HG03064 (cell line): ENCODE measurements around the gene RFC5.
"Not testable (repeated sequence)": the region's sequence is repeated elsewhere in the genome, so short reads cannot be mapped to it uniquely, and the experiment has no call there.

Experiments
- ATAC-seq: cut with Tn5 transposase; IDR thresholded peaks from one replicate; pipeline ENCODE4 v1.9.1; 2021; ENCODE audit warnings: low read depth; ENCODE audit not compliant: unreplicated experiment

Gene RFC5

DNA sequence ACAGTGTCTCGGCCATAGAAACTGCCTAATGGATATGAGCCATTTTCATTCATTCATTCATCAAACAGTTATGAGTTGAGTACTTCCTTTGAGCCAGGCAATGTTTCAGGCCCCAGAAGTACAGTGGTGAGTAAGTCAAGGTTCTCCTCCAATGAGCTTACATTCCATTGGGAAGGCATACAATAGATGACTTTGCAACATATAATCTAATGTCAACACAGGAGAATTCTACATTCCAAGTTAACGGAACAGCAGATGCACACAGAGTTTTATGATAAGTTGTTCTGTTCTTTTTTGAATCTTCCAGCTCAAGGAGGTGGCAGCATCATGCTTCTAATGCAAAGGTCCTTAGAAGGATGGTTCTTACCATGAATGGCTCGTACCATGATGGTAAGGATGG, 3.2 kb upstream of the RFC5 start:
- no peak for ATAC-seq

DNA sequence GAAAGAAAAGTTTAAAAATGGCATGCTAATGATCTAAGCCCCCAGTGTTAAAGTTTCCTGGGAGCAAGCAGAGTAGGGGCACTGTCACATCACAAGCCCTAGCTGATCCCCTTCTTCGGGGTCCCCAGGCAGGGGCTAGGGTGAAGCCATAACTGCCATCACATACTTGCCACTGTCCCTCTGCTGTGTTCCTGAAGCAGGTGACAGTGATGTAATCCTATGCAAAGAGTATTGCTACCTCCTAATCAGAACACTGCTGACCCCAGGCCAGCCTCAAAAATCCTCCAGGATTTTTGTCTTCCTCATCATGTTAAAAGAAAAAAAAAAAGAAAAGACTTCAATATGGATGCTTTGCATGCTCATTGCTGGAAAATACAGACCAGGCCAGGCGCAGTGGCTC, 1.2 kb upstream of the RFC5 start:
- ATAC-seq = no peak

DNA sequence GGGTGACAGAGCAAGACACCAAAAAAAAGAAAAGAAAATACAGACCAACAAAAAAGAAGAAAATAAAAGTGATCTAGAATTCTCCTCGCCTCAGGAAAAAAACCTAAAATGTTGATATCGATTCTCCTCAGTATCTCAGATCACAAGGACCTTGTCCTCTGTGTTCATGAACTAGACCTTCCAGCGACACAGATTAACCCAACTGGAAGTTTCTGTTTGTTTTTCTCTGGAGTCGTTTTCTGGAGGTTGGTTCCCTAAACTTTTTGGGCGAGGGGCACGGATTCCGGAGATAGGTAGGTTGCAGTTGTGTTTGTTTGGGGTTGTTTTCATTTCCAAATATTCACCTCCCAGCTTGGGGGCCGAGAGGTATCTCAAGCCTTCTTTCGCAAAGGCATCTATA, 559 bp upstream of the RFC5 start:
- ATAC-seq = no peak

DNA sequence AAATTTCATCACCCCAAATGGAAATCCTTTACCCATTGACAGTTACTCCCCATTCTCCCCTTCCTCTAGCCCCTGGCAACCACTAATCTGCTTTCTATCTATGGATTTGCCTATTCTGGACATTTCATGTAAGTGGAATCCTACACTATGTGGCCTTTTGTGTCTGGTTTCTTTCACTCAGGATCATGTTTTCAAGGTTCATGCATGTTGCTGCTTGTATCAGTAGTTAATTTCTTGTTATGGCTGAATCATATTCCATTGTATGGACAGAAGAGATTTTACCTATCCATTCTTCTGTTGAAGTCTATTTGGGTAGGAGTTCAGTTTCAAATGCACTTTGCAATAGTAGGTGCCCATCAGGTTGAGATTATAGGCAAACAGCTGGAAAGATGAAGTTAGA, 1.4 kb downstream of the RFC5 start:
- no peak for ATAC-seq

DNA sequence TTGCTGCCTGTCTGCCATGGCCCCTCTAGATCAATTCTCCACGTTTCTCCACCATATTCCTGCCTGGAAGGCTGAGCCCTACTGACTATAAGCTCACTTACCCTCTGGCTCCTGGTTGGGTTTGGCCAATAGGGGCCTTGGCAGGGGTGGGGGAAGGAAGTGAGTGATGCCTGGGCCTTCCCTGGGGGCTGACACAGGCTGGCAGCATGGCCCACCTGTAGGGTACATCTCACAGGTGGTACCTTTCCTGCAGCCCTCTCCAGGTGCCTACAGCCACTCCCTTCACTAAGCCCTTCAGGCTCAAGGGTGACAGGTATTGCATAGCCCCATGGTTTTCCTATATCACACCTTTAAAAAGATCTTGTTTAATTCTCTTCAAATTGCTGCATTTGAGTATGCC, 3.5 kb downstream of the RFC5 start:
- ATAC-seq = no peak

DNA sequence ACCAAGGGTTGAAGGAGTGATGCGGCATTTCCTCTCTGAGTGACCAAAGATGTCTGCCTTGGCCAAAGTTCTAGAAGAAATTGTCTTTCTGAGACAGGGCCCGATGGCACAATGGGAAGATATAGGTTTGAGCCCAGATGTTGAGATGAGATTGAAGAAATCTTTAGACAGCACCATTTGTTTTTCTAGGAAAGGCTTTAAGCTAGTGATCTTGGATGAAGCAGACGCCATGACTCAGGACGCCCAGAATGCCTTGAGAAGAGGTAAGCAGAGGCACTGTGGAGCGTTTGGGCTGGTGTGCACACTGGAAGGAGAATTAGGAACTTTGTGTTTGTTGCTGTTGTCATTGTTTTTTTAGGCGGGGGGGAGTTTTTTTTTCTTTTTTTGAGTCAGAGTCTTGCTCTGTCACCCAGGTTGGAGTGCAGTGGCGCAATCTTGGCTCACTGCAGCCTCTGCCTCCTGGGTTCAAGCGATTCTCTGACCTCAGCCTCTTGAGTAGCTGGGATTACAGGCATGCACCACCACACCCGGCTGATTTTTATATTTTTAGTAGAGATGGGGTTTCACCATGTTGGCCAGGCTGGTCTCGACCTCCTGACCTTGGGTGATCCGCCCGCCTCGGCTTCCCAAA, 5.7 kb downstream of the RFC5 start:
- ATAC-seq = not testable (repeated sequence)

DNA sequence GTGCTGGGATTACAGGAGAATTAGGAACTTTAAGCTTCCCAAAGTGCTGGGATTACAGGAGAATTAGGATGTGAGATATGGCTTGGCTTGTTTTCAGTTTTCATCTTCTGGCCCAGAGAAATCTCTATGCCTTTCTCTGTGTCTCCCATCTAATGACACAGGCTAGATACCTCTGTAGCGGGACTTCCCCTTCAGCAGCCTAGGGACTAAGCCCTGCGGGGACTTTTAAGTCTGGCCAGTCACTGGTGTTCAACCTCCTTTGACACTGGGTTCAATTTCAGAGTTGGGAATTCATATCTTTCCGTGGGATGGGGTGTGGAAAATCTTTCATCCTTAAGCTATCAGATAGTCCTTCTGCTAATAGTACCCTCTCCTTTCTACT, 6.2 kb downstream of the RFC5 start:
- no peak for ATAC-seq

DNA sequence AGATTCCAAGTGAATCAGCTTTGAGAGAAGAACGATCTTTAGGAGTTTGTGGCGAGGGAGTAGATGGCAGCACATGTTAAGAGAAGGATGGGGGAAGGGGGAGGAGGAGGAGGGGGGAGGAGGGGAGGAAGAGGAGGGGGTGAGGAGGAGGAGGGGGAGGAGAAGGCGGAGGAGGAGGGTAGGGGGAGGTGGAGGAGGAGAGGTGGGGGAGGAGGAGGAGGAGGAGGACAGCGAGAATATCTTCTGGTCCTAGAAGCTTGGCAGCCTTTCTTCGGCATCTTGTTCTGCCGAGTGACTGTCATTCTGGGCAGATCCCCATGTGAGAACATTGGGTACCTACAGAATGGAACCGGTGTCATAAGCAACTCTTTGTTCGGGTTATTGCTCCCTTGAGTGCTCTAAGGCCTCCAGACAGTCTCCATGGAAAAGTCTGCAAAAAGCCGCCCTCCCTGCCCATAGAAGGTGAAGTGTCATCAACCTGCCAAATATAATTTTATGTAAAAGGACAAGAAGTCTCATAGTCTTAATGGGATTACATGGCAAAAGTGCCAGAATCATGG, 6.9 kb downstream of the RFC5 start:
- no peak for ATAC-seq

DNA sequence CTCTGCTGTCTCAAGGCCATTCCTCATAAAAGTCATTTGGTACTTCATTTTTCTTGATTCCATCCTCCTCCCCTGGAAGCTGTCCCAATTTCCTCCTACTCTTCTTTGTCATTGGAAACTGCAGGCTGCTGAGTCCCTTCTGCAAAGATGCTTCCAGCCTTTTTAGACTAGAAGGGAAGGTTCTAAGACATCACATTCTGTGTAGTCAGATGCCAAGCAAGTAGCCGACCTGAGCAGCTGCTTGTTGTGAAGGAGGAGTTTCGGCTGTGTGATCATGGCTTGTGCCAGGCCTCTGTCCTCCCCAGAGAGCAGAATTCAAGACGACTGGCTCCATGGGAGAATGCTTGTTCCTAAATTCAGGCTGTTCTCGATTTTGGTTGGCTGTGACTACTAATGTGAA, 8.7 kb downstream of the RFC5 start:
- ATAC-seq = no peak

DNA sequence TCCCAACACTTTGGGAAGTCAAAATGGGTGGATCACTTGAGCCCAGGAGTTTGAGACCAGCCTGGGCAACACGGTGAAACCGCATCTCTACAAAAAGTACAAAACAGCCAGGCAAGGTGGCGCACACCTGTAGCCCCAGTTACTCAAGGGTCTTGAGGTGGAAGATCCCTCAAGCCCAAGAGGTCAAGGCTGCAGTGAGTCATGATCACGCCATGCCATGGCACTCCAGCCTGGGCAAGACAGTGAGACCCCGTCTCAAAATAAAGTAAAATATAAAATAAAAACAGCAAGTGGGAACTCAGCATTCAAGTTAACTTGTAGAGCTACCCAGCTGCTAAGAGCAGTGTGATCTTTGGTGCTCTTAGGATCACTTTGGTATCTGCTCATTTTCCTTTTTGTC, 12.7 kb downstream of the RFC5 start:
- ATAC-seq = no peak

DNA sequence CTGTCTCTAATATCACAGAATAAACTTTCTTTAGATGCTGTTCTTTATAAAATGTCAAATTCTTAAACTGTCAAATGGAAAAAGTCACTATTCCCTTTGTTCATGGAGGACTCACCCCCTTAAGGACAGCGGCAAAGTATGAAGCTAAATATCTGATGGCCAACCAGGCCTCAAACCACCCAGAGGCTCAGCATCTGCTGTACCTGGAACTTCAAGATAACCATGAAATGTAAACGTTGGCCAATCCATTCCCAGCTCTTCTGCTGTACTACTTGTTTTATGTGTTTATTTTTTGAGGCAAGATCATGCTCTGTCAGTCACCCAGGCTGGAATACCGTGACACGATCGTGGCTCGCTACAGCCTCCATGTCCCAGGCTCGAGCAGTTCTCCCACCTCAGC, 15.7 kb downstream of the RFC5 start:
- ATAC-seq = no peak

DNA sequence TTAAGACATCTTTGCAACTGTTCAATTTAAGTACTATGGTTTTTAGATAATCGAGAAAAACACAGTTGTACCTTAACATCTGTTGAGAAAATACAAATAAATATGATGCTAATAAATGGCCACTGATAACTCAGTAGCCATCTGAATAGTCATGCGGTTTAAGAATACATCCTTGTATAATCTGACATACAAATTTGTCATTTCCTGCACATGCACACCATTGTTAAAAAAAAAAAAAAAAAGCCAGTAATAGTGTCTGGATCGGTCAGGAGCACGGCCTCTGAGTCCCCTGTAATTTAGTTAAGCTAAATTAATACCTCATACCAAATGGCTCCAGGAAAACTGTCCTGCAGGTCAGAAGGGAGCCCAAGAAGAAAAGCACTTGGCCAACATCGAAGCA, 16.8 kb downstream of the RFC5 start:
- ATAC-seq = no peak

DNA sequence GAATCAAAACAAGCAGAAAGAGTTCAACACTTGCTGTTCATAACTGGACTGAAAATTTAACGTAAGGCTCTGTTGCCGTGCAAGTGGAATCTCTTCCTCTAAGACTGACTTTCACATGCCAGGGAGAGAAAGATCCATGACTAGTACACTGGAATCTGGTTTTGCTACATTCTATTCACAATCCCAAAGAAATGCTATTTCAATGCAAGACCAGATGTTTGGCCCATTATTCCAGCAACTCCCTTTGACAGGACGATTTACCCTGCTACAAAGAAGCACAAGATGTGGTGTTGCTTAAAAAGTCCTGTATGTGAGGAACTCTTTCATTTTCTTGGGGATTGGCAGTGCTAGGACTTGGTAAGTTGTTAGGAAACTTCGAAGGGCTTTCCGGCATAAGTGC, 17.4 kb downstream of the RFC5 start:
- no peak for ATAC-seq

DNA sequence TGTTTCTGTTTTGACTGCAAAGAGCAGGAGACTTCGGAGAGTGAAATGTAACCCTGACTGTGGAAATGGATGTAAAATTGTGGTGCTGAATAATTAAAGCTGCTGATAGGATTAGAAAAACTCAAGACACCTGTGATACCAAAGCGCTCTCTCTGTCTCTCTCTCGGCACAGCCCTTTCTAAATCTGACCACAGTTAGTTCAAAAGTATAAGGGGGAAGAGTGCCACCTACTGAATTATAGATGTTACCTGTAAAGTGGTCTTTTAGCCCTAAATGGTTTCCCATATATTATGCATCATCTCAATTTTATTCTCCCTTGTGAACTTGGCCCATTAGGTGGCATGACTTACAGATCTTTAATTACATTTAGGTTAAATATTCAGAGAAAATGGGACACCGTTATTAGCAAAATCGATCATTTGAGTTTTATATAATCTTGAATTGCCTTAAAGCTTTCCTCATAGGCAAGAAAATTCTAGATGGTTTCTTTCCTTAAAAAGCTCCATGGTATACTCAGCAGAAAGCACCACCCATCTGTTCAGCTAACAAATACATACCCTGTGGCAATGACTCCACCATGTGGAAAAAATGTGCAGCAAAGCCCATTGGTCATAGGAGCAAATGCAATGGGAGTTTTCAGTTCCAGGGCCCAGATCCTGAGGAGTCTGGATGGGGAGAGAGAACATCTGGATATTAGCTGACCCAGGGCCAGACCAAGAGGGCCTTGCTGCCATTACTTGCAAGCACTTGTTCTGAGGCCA, 18.1 kb downstream of the RFC5 start:
- no peak for ATAC-seq

DNA sequence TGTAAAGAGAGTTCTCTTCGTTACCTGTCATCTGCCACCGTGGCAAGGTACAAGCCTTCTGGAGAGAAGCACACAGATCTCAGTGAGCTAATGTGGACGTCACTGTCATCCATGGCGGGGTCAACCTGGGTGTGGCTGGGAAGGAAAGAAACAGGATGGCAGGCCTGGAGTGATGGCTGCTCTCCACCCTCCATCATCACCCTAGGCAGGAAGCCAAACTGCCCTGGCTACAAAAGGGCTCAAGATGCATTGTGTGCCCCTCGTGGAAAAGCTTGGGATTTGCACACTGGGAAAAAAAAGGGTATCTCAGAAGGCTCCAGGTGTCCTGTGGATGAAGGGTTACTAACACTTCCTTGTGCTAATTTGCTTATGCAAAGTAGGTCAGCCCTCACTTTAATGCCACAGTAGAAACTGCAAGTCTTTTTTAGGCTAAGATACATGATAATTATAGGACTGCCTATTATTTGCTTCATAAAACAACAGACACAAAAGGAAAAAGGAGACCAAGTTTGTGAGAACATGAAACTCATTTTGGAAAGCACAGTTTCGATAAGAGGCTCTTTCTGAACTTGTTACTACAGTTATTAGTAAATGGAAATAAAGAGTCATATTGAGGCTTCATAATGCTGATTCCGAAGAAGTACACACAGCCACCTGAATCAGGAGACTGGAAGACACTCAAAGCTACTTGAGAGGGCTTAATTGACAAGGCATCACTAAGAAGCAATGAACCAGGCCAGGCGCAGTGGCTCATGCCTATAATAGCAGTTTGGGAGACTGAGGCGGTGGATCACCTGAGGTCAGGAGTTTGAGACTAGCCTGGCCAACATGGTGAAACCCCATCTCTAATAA, 18.9 kb downstream of the RFC5 start:
- peak; percentile 77 for ATAC-seq

DNA sequence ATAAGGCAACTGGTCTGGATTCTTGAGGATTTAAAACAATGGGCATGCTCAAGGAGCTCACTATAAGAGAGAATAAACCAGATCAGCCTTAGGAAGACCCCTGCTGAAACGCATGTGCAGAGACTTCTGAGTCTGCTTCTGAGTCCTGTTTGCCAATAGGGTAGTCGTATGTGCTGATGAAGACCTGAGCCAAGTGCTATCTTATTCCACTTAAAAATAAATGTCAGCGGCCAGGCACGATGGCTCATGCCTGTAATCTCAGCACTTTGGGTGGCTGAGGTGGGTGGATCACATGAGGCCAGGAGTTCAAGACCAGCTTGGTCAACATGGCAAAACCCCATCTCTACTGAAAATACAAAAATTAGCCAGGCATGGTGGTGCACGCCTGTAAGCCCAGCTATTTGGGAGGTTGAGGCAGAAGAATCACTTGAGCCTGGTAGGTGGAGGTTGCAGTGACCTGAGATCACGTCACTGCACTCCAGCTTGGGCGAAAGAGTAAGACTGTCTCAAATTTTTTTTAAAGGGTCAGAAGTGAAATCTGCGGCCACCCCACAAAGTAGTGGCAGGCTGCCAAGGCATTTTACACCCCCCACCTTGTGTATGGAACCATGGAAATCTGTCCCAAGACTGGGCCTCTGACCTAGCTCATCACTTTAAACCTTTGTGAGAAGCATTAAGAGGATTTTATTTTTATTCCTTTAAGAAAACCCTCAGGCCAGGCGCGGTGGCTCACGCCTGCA, 20.3 kb downstream of the RFC5 start:
- no peak for ATAC-seq

DNA sequence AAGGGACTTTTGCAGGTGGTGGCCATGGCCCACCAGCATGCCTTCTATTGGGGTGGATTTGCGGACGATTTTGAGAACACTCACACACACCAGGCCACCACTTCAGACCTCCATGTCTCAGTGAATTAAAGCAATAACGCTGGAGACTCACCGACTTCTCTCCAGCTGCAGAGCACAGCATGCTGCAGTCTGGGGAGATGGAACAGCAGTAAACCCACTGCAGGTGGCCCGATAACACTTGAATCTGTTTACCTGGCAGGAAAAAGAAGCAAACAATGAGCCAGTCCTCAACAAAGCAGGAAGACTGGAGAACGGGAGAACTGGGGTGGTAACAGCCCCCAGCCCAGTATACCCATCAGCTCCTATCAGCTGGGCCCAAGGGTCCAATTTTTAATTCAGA, 21.6 kb downstream of the RFC5 start:
- ATAC-seq = no peak

DNA sequence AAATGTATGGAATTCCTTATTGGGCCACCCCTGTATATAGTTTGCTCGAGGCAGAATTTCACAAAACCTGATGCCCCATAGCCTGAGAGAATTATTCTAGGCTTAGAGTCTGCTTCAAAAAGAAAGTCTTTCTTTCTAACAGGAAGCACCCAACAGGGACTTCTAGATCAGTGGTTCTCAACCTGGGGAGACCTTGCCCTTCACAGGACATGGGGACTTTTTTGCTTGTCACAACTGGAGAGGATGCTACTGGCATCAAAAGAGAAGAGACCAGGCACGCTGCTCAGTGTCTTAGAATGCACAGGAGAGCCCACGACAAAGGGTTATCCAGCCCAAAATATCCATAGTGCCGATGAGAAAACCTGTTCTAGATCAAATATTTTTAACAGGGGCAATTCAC, 25.6 kb downstream of the RFC5 start:
- no peak for ATAC-seq

DNA sequence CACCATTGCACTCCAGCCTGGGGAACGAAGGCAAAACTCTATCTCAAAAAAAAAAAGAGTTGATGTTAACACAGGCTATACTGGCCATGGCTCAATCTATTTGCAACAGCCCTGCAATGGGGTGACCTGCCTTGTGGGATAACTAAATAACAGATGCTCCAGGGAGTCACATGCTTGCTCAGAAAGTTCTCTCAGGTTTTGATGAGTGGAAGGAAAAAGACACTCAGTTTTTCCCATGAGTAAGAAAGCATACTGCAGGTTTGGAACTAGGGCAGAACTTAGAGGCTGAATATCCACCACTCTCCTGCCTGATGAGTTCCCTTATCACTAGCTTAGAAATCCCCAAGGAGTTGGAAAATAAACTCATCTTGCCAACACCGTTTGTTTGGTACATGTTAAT, 27.6 kb downstream of the RFC5 start:
- ATAC-seq = no peak

DNA sequence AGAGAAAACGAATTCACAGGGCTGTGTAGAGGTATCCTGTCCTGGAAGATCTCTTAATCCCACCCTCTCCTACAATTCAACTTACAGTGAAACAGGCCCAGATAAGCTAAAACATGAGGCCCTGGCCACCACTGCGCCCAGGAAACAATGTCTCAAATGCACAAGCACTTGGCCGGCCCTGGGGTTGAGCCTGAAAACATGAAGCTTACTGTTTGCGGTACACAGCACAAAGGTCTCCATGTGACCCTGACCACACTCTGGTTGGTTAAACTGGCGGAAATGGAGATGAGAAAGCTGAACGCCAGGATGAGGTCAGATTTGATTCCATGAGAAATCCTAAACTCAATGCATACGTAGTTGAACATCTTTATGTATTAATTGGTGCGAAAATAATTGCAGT, 28.1 kb downstream of the RFC5 start:
- no peak for ATAC-seq

DNA sequence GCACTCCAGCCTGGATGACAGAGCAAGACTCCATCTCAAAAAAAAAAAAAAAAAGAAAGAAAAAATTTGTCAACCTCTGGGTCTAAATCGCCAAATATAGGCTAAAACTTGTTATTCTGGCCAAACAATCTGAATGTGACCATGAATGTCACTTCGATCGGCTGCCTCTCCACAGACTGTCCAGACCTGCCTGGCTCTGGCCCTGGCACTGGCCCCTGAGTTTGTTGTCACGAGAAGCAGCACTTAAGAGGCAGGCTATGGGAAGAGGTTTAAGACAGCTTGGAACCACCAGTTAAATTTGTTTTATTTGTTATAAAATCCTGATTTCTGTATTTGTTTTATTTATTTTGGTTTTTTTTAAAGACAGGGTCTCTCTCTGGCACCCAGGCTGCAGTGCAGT, 29.9 kb downstream of the RFC5 start:
- ATAC-seq = no peak
